Lower lobe of right lung (tissue), 2 donors: Measurements from ENCODE around the gene FRMD1. TPM values are rescaled to one million over a fixed set of nuclear protein-coding genes. Genes with fewer than 3 reads are reported as not detected.
A peak's percentile ranks its signal among the peaks of the same experiment; 100 is the strongest.

ENCODE experiments used
- ATAC-seq, 2 donors: fragments of 200-7000 bp; cut with Tn5 transposase; one replicate each; pipeline ENCODE4 v1.9.1; 2020 to 2022; ENCODE audit warnings: mild to moderate bottlenecking in 2 of 2, moderate library complexity in 2 of 2
- DNase-seq: peaks from one replicate; pipeline ENCODE4 v3.0.0-alpha.2; 2020
- H3K27ac ChIP-seq: fragments of 200-600 bp; one replicate; pipeline ENCODE4 v1.8.0; 2022
- H3K27me3 ChIP-seq: fragments of 200-600 bp; one replicate; pipeline ENCODE4 v1.8.0; 2022; ENCODE audit warnings: low read depth
- H3K36me3 ChIP-seq: fragments of 200-600 bp; one replicate; pipeline ENCODE4 v1.8.0; 2022; ENCODE audit warnings: mild to moderate bottlenecking
- H3K4me1 ChIP-seq: fragments of 200-600 bp; one replicate; pipeline ENCODE4 v1.8.0; 2022
- H3K4me3 ChIP-seq: fragments of 200-600 bp; one replicate; pipeline ENCODE4 v1.8.0; 2022; ENCODE audit warnings: mild to moderate bottlenecking
- H3K9me3 ChIP-seq: fragments of 200-600 bp; one replicate; pipeline ENCODE4 v1.8.0; 2022
- CTCF ChIP-seq: fragments of 200-600 bp; IDR thresholded peaks from one replicate; pipeline ENCODE4 v1.8.0; 2022; ENCODE audit warnings: antibody characterized with exemption, mild to moderate bottlenecking
- intact Hi-C: fragments of 100-400 bp; cut with DNase I; formaldehyde crosslinking; loops from one replicate; pipeline ENCODE4 v1.11.0; 2022
- total RNA-seq: library from RNA; stranded (reverse); fragmentation: NEBNext Ultra II Directional; extraction: Animal tissue kit (Norgen Biotek cat#: 25700); gene quantifications from one replicate; pipeline ENCODE4 v1.2.1, GENCODE V29; 2021
- donor health status: DM: no; HTN: yes; CAD: no; lungs with severe emphysema.

Gene FRMD1
- total RNA-seq, 1 donor from 2014 or later, result not detected

GRCh38 chr6:168024951-168025510, 54.0 kb downstream of the FRMD1 start:
- ATAC-seq, result no peak
- Histone ChIP-seq H3K27me3 (no peaks in the 10 kb centered on the region), H3K4me1 (no peaks in the 10 kb centered on the region), H3K4me3 (no peak overlapping the region), H3K36me3 (no peaks in the 10 kb centered on the region), H3K27ac (no peak overlapping the region), H3K9me3 (no peaks in the 10 kb centered on the region)
- intact Hi-C loops, result no loop called here
- TF ChIP-seq CTCF, result no peak
- no peak for DNase-seq

- TF ChIP-seq CTCF, result no peak
- Histone ChIP-seq H3K4me1 (no peaks in the 10 kb centered on the region), H3K27ac (no peak overlapping the region), H3K36me3 (no peaks in the 10 kb centered on the region), H3K27me3 (no peaks in the 10 kb centered on the region), H3K4me3 (no peak overlapping the region), H3K9me3 (no peaks in the 10 kb centered on the region)
- no peak for ATAC-seq
- intact Hi-C loops, result no loop called here
- no peak for DNase-seq
These were observed 56.3 kb downstream of the FRMD1 start for GRCh38 chr6:168022488-168023321.

- intact Hi-C loops, result no loop called here
- DNase-seq, result no peak
- H3K4me3 ChIP-seq, result no peak overlapping the region
- H3K4me1 ChIP-seq, result no peaks in the 10 kb centered on the region
- no peak for ATAC-seq
- TF ChIP-seq CTCF, result no peak
- no peak overlapping the region for H3K27ac ChIP-seq
- H3K9me3 ChIP-seq, result no peaks in the 10 kb centered on the region
- no peaks in the 10 kb centered on the region for H3K36me3 ChIP-seq
- H3K27me3 ChIP-seq, result no peaks in the 10 kb centered on the region
These were observed 57.4 kb downstream of the FRMD1 start for GRCh38 chr6:168021581-168021980.

- DNase-seq (no peak), ATAC-seq (no peak)
- H3K4me3 ChIP-seq, result no peak overlapping the region
- H3K4me1 ChIP-seq, result no peaks in the 10 kb centered on the region
- H3K27ac ChIP-seq, result no peak overlapping the region
- H3K36me3 ChIP-seq, result no peaks in the 10 kb centered on the region
- H3K9me3 ChIP-seq, result no peaks in the 10 kb centered on the region
- no peak for TF ChIP-seq CTCF
- H3K27me3 ChIP-seq, result no peaks in the 10 kb centered on the region
- intact Hi-C loops, result no loop called here
These were observed 58.8 kb downstream of the FRMD1 start for GRCh38 chr6:168020242-168020641.

- H3K9me3 ChIP-seq, result no peaks in the 10 kb centered on the region
- no peak overlapping the region for H3K4me3 ChIP-seq
- no peak for TF ChIP-seq CTCF
- H3K36me3 ChIP-seq, result no peaks in the 10 kb centered on the region
- no peaks in the 10 kb centered on the region for H3K4me1 ChIP-seq
- DNase-seq (peak; percentile 13), ATAC-seq (no peak)
- H3K27ac ChIP-seq, result no peak overlapping the region
- intact Hi-C loops, result no loop called here
- H3K27me3 ChIP-seq, result no peaks in the 10 kb centered on the region
These were observed 60.3 kb downstream of the FRMD1 start for GRCh38 chr6:168018664-168019063.
